LoVo (cell line): Measurements from ENCODE around the gene MAPK6.
"Not testable (repeated sequence)": the region's sequence is repeated elsewhere in the genome, so short reads cannot be mapped to it uniquely, and the experiment has no call there.

Experiments
- DNase-seq: peaks from one replicate; pipeline ENCODE4 v3.0.0-alpha.2; 2016; ENCODE audit warnings: low spot score

MAPK6 gene

DNA sequence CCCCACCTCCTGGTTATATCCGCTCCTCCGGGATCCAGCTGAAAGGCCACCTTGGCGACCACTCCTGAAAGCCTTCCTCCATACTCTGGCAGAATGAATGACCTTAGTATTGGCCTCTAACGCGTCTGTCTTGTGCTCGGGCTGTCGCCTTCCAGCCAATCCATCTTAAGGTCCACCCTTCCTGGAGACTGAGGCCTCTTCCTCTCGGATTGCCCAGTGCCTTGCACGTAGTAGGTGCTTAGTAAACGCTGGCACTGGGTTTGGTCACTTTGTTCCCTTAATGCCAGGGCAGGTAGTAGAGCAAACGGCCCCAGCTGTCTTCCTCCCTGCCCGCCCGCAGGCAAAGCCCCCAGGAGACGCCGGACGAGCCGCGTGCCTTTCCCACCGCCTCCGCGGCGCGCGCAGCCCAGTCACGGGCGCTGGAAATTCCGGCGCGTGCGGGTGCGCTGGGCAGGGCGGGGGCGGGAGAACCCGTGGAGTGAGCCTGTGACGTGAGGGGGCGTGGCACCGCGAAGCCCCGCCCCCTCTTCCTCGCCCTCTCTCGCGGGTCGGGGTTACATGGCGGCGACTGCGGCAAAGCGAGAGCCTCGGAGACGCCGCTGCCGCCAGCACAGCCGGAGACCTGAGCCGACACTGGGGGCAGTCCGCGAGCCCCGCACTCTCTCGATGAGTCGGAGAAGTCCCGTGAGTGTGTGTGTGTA, at the start of gene MAPK6:
Gene MAPK6, plus strand, starts transcription at position 527 of the 701 bp plus-strand sequence. CDS start 27,242 bp downstream, outside the sequence.
- DNase-seq = peak; percentile 99

DNA sequence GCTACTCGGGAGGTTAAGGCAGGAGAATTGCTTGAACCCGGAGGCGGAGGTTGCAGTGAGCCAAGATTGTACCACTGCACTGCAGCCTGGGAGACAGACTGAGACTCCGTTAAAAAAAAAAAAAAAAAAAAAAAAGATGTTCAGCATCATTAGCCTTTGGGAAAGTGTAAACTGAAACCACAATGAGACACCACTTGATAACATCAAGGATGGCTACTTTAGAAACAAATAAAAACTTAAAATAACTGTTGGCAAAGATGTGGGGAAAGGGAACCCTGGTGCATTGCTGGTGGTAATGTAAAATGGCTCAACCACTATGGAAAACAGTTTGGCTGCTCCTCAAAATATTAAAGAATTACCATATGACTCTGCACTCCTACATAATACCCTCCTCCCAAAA, 49.3 kb upstream of the MAPK6 start:
- DNase-seq = no peak

- peak; percentile 10 for DNase-seq
Measured at GRCh38 chr15:51970132-51970817, 48.7 kb upstream of the MAPK6 start.

DNA sequence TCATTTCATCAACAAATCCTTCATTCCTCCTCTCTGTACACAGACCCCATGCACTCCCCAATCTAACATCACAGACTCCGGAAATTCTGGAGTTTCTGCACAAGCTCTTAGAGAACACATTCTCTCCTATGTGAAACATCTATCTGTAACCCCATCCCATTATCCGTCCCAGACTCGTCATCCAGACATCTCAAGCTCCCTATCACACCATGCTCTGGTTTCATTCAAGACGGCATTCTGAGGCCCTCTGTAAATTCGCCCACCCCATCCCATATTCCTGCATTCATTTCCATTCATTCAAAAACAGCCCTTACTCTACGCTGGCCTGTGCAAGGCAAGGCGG, 48.0 kb upstream of the MAPK6 start:
- no peak for DNase-seq

DNA sequence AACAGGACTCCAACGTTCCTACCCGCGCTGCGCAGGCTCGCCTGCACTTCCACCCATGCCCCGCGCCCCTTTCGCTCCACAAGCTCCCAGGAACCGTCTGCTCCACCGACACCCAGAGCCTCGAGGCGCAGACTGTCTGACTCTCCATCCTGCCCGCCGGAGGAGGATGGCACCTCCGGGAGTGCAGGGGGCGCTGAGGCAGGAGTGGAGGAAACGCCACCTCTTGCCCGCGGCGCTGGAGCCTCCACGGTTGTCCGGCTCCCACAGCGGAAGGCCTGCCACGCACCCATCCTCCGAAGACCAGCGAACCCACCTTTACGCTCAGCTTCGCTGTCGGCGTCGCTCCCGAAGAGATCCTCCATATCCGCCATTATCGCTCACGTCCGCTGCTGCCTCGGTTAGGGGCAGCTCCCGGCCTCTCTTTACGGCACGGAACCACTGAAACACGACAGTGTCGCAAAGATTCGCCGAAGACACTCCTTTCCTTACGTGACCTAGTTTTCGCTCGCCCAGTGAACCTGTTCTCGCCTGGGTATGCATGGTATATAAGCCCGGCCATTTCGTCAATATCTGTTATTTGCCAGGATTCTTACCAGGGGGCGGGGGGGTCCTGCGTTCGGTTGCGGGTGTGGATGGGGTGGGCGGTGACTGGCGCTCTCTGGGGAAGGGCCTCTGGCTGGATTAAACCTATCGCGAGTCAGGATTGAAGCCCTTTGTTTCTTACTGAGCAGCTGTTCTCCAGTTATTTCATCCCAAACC, 47.5 kb upstream of the MAPK6 start, which contains the start of gene LEO1:
Gene LEO1, minus strand, starts transcription at position 404 of the 759 bp plus-strand sequence. Its CDS starts 33 bp downstream, at position 371.
- peak; percentile 100 for DNase-seq

GRCh38 chr15:51973220-51973619, 45.8 kb upstream of the MAPK6 start:
- no peak for DNase-seq

- no peak for DNase-seq
Measured at GRCh38 chr15:51973775-51974174, 45.2 kb upstream of the MAPK6 start.

- DNase-seq = peak; percentile 76
Measured at GRCh38 chr15:51982013-51982769, 36.8 kb upstream of the MAPK6 start.

DNA sequence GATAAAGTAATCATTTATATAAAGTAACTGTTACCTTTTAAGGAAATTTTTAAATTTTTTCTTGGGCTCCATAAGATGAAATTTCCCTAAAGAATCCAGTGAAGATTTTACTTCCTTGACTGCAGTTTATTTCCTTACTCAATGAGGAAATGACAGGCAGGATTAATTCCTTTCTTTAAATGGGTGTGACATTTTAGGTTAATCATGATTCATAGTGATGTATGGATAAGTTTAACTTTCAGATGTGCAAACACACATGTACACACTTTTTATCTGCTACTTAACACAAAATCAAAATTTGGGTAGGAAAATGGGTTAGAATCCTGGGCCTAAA, 36.3 kb upstream of the MAPK6 start:
- DNase-seq = peak; percentile 37

DNA sequence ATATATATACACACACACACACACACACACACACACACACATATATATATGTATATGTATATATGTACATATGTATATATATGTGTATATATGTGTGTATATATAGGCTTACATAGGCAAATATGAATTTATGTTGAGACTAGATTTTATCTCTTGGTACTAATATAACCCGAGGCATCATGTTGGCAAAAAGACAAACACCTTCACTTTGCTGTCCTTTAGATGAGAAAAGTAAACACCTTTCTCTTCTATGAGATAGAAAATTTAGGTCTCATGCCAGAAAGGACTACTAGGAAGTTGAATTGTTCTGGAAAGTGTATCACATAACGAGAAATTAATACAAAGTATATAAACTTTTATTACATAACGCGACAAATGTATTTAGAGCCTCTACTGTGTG, 27.9 kb upstream of the MAPK6 start:
- no peak for DNase-seq

- DNase-seq = peak; percentile 27
Measured at GRCh38 chr15:51992953-51993352, 26.1 kb upstream of the MAPK6 start.

DNA sequence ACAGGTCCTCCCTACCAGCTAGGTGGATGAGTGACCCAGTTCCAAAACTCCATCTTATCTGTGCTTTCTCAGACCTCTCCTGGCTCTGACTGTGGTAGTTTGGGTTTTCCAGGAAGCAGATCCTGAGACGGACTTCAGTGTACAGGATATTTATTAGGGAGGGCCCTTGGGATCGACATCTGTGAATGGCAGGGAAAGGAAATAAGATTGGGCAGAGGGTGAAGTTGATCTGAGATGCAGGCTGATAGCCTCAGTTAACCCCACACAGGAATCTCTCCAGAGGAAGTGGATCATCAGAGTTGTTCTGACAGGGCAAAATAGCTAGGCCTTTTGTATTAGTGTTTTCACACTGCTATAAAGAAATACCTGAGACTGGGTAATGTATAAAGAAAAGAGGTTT, 16.7 kb upstream of the MAPK6 start:
- DNase-seq = no peak

DNA sequence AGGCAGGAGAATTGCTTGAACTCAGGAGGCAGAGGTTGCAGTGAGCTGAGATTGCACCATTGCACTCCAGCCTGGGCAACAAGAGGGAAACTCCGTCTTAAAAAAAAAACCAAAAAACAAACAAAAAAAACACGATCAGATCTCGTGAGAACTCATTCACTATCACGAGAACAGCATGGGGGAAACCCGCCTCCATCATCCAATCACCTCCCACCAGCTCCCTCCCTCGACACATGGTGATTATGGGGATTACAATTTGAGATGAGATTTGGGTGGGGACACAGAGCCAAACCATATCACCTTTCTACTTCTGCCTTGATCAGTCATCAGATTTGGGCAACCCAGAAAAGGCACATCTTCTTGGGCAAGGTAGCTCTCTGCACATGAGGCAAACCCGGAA, 15.9 kb upstream of the MAPK6 start:
- not testable (repeated sequence) for DNase-seq

DNA sequence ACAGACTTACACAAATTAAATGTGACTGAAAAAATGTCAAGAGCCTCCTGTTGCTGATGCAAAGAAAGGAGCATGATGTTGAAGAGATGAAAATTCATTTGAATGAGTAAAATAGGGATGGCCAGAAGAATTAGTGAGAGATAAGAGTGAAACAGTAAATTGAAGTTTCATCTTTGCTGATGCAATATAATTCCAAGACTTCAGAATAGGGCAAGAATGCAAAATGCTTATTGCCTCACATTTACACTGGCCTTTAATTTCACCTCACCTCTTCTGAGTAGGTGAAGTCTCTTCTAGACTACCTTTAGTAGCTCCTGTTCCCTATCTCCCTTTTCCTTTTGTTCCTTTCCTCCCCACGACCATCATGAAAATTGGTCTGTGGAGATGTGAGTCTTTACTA, 15.3 kb upstream of the MAPK6 start:
- DNase-seq = no peak

DNA sequence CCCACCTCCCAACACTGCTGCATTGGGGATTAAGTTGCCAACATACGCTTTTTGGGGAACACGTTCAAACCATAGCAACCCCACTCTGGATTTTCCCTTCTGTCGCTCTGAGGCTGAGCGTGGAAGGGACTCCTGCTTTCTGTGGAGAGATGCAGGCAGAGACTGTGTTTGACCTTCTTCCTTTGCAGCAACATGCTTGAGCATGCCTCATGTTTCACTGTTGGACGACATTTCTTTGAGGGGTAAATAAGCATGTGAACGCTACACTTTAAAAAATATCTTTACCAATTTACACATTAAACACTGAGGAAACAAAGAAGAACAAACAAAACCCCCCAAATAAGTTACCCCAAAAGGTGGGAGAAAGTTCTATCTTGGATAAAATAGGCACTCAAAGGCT, 14.2 kb upstream of the MAPK6 start:
- DNase-seq = no peak

DNA sequence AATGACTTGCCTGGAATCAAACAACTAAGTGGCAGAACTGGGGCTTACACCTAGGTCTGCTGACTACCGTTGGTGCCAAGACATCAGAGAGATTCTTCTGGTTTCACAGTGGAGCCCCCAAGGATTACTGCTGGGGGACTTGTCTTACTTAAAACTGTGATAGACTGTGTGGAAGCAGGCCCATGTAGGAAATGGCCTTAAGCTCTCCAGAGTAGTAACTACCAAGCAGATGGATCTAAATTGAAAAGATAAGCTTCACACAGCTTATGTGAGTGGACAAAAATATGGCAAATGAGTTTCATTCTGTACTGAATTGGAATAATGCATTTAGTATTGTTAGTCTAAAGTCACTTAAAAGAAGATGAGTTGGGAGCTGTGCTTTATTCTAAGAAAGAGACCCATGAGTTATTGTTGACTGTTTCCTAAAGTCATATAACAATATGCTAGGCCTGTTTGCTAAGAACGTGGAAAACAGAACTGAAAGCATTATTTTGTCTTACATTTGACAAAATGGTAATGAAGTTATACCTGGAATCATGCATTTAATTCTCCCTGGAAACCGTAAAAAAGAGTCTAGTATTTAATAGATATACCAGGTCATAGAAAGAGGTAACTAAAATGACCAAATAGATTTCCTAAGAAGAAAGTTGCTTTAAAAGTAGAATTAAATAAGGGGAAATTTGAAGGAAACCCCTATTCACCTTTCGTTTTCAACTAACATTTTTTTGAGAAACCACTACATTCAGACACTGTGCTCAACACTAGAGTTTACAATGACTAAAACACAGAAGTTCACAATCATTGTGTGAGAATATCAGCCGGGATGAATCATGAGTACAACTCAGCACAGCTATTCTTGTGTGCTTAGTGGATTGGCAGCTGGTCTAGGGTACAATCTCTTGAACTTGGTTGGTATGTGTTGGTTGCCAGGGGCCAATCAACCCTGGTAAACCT, 13.0 kb upstream of the MAPK6 start:
- DNase-seq = no peak

DNA sequence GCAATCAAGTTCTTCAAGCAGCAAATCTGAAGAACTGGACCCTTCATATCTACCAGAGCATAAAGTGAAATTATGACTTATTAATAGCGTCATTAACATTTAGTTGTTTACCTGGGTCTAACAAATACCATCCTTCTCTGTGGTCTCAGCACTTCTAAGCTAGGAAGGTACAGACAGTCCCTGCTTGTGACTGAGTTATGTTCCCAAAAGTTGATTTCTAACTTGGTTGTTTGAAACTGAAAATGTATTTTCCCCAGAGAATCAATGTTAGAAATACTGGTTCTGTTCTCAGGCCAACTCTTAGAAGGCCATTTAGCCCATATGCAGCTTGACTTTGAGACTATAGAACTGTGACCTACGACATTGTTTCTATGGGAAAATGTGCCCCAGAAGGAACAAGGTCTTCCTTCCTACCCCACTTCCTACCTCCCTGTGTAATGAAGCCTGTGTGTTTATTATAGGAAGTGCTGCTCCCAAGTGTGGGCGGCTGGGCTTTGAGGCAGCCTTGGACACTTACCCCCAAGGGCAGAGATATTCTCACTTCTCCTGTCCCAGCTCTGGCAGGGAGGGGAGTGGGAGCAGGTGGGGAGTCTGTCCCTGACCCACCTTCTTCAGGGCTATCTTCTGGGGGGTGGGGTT, 12.2 kb upstream of the MAPK6 start:
- DNase-seq = no peak

DNA sequence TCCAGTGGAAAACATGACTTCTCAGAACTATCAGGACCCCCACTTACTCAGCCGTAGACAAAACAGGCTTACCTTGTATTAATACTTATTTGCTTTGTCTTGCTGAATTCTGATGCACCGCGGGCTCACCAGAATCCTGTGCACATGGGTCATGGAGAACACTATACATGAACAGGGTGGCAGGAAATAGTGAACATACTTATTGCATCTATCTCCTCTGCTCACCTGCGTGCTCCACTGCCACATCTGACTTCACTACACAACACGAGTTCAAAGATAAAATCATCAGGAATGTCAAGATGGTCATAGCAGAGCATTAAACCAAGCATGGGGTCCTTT, 10.7 kb upstream of the MAPK6 start:
- no peak for DNase-seq

DNA sequence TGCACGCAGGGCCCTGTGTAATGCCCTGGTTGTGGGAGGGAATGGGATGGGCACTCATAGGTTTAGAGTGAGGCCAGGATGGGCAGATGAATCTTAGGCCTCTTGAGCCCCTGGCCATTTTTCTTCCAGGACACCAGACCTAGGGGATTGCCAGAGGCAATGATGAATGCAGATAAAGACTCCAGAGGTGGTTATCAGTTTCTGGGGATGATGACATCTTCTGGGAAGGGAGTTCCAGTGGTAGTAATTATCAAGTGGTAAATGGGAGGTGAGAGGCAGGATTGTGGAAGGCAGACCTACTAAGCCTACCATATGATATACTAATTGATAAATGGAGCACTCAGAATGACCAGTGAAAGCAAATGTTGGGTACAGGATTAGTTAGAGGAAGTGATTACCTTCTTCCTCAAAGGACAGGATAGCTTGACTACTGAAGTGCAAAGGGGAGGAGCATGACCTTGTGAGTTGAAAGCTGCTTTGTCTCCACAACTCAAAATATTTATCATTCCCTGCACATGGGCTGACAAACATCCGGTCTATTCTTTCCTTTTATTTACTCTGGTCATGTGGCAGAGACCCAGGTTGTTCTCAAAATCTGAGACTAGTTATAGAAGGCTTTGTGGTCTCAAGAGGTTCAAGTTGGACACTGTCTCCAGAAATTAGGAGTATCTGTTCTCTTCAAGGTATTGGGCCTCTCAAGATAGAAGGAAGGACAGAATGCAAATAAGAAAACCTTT, 10.2 kb upstream of the MAPK6 start:
- no peak for DNase-seq
